Caco-2 (cell line): ENCODE data around the gene PTBP2. TPM values are rescaled to one million over a fixed set of nuclear protein-coding genes. Genes with fewer than 3 reads are reported as not detected.

Experiments used
- BruUV-seq: library from RNA; stranded (reverse); fragments of 400-500 nt; replicated peaks from 2 replicates; lab custom pipeline; 2021; lab: Mats Ljungman, UMichigan
- CTCF ChIA-PET: fragments of 300-600 bp; sonication (Branson Sonifier 250); formaldehyde crosslinking; loops from one replicate; lab custom pipeline; 2022; ENCODE audit warnings: antibody characterized with exemption; lab: Charles Lee
- POLR2A ChIA-PET: fragments of 300-600 bp; sonication (Branson Sonifier 250); formaldehyde crosslinking; loops from one replicate; lab custom pipeline; 2022; ENCODE audit warnings: antibody characterized with exemption; lab: Charles Lee
- DNase-seq, 2 experiments: peaks; one replicate each; pipeline versions ENCODE4 v3.0.0 to v3.0.0-alpha.2; 2020 to 2022
- H3K27me3 ChIP-seq: replicated peaks from 2 replicates; pipeline ENCODE4 v1.6.0; 2011; ENCODE audit warnings: low read length; ENCODE audit not compliant: control insufficient read depth, insufficient read depth
- H3K36me3 ChIP-seq: 2 replicates; pipeline ENCODE4 v1.5.1; 2011; ENCODE audit warnings: low read length; ENCODE audit not compliant: control insufficient read depth, insufficient read depth
- H3K4me1 ChIP-seq: fragments of 250-450 bp; sonication (Bioruptor Pico); 2 replicates; pipeline ENCODE4 v1.5.1; 2020; ENCODE audit warnings: mild to moderate bottlenecking
- H3K4me3 ChIP-seq: 2 replicates; pipeline ENCODE4 v1.5.1; 2011; ENCODE audit warnings: low read depth, mild to moderate bottlenecking, control low read depth, low read length
- H3K9me3 ChIP-seq: fragments of 250-450 bp; sonication (Bioruptor Pico); 2 replicates; pipeline ENCODE4 v1.5.1; 2020; ENCODE audit warnings: mild to moderate bottlenecking, moderate library complexity
- H3K27ac Mint-ChIP-seq: one replicate; pipeline ENCODE4 v1.8.0; 2022; ENCODE audit warnings: mixed read lengths; ENCODE audit not compliant: unreplicated experiment
- H3K27me3 Mint-ChIP-seq: one replicate; pipeline ENCODE4 v1.8.0; 2022; ENCODE audit warnings: mixed read lengths; ENCODE audit not compliant: insufficient read depth, unreplicated experiment
- H3K36me3 Mint-ChIP-seq: one replicate; pipeline ENCODE4 v1.8.0; 2022; ENCODE audit warnings: mild to moderate bottlenecking, mixed read lengths; ENCODE audit not compliant: insufficient read depth, unreplicated experiment
- H3K4me1 Mint-ChIP-seq: one replicate; pipeline ENCODE4 v1.8.0; 2022; ENCODE audit warnings: low read depth, mixed read lengths; ENCODE audit not compliant: unreplicated experiment
- H3K4me3 Mint-ChIP-seq: one replicate; pipeline ENCODE4 v1.8.0; 2022; ENCODE audit warnings: mild to moderate bottlenecking, moderate library complexity, mixed read lengths; ENCODE audit not compliant: unreplicated experiment
- H3K9me3 Mint-ChIP-seq: one replicate; pipeline ENCODE4 v1.8.0; 2022; ENCODE audit warnings: mixed read lengths; ENCODE audit not compliant: unreplicated experiment
- CTCF ChIP-seq, 2 experiments: fragments of 200-600 bp in 1 of 2; IDR thresholded peaks; 1 replicate in 1 of 2; 2 replicates in 1 of 2; pipeline versions ENCODE4 v1.5.1 to v1.8.0; 2011 to 2022; ENCODE audit warnings: antibody characterized with exemption in 1 of 2, control low read depth in 1 of 2, inconsistent platforms in 1 of 2, low read depth in 1 of 2, low read length in 1 of 2, mild to moderate bottlenecking in 1 of 2, moderate library complexity in 1 of 2; ENCODE audit not compliant: insufficient read depth in 1 of 2, severe bottlenecking in 1 of 2, unreplicated experiment in 1 of 2
- intact Hi-C: fragments of 100-400 bp; cut with micrococcal nuclease; formaldehyde crosslinking; loops from one replicate; pipeline ENCODE4 v1.10.0; 2022; ENCODE audit not compliant: unreplicated experiment
- total RNA-seq: library from RNA; stranded (reverse); gene quantifications from 2 replicates; pipeline ENCODE4 v1.2.3, GENCODE V29; 2022

PTBP2 gene
- total RNA-seq, 1 experiment from 2014 or later, result 11.3 TPM

DNA sequence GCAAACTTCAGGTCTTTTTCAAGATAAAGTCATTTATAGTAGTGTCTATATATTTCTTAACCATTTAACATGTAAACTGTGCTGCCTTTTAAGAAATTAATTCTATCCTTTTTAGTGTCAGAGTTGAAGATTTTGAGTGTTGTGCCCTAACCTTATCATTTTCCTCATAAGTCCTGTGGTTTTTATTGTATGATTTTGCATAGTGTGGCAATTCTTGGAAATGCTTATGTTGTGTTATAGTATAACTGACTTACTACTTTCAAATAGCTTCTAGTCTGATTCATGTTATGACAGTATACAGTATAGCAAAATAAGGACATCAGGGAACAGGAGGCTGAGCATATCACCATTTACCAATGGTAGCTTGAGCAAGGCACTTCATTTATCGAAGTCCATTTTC is 99.1 kb downstream of the PTBP2 start:
- H3K27me3 Mint-ChIP-seq, result no peaks in the 10 kb centered on the region
- H3K27ac Mint-ChIP-seq, result no peak overlapping the region
- Histone ChIP-seq H3K27me3 (no peaks in the 10 kb centered on the region), H3K4me3 (no peak overlapping the region), H3K9me3 (no peaks in the 10 kb centered on the region), H3K4me1 (no peaks in the 10 kb centered on the region), H3K36me3 (no peaks in the 10 kb centered on the region)
- ChIA-PET POLR2A (no interaction called here), CTCF (no interaction called here)
- BruUV-seq, result no TSS peak
- intact Hi-C loops, result no loop called here
- no peak for DNase-seq
- H3K4me1 Mint-ChIP-seq, result no peaks in the 10 kb centered on the region
- no peak for TF ChIP-seq CTCF (IDR thresholded peaks at IDR 0.05; ENCODE audit: insufficient read depth in 1 of 2, low read depth in 1 of 2, low read length in 1 of 2, severe bottlenecking in 1 of 2, unreplicated experiment in 1 of 2)
- no peaks in the 10 kb centered on the region for H3K36me3 Mint-ChIP-seq
- no peak overlapping the region for H3K4me3 Mint-ChIP-seq
- H3K9me3 Mint-ChIP-seq, result no peaks in the 10 kb centered on the region

- BruUV-seq, result no TSS peak
- H3K9me3 ChIP-seq, result no peaks in the 10 kb centered on the region
- Mint-ChIP-seq H3K4me3 (no peak overlapping the region), H3K4me1 (no peaks in the 10 kb centered on the region), H3K9me3 (no peaks in the 10 kb centered on the region), H3K27me3 (no peaks in the 10 kb centered on the region), H3K36me3 (no peaks in the 10 kb centered on the region), H3K27ac (no peak overlapping the region)
- CTCF ChIA-PET, result no interaction called here
- no peak overlapping the region for H3K4me3 ChIP-seq
- POLR2A ChIA-PET, result no interaction called here
- intact Hi-C loops, result no loop called here
- no peaks in the 10 kb centered on the region; the same call in 1 of the 2 replicates for H3K4me1 ChIP-seq
- no peak for TF ChIP-seq CTCF (IDR thresholded peaks at IDR 0.05; ENCODE audit: insufficient read depth in 1 of 2, low read depth in 1 of 2, low read length in 1 of 2, severe bottlenecking in 1 of 2, unreplicated experiment in 1 of 2)
- no peaks in the 10 kb centered on the region for H3K36me3 ChIP-seq
- no peaks in the 10 kb centered on the region for H3K27me3 ChIP-seq
- no peak for DNase-seq
Observed at GRCh38 chr1:96825231-96825630, 103.6 kb downstream of the PTBP2 start.

DNA sequence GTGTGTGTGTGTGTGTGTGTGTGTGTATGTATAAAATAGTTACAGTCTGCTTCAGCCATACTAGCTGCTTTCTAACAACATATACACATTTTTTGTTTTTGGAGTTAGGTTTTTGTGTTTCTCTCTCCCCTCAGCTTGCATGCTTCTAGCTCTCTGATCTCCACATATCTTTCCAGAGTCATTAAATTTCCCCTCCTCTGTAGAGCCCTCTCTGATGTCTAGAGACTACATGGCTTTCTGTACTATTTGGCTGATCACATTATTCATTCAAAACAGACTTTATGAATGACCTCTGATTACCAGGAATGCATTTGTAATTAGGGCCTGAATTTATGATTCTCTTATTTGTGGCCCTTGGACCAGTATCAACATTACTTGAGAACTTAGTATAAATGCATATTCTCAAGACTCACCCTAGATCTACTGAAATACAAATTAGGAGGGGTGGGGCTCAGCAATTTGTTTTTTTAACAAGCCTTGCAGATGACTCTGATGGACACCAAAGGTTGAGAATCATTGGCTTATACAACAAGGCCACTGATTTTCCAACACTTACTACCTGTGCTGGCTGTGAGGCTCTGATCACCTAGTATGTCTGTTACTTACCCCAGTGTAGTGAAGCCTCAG is 104.5 kb downstream of the PTBP2 start:
- Mint-ChIP-seq H3K36me3 (no peaks in the 10 kb centered on the region), H3K27me3 (no peaks in the 10 kb centered on the region), H3K9me3 (no peaks in the 10 kb centered on the region), H3K27ac (no peak overlapping the region), H3K4me3 (no peak overlapping the region), H3K4me1 (no peaks in the 10 kb centered on the region)
- no peaks in the 10 kb centered on the region for H3K27me3 ChIP-seq
- no peak for TF ChIP-seq CTCF (IDR thresholded peaks at IDR 0.05; ENCODE audit: insufficient read depth in 1 of 2, low read depth in 1 of 2, low read length in 1 of 2, severe bottlenecking in 1 of 2, unreplicated experiment in 1 of 2)
- CTCF ChIA-PET, result no interaction called here
- no peaks in the 10 kb centered on the region for H3K36me3 ChIP-seq
- no peak overlapping the region for H3K4me3 ChIP-seq
- no peak for DNase-seq
- H3K4me1 ChIP-seq, result no peaks in the 10 kb centered on the region; the same call in 1 of the 2 replicates
- POLR2A ChIA-PET, result no interaction called here
- no peaks in the 10 kb centered on the region for H3K9me3 ChIP-seq
- no TSS peak for BruUV-seq
- intact Hi-C loops, result no loop called here
